Choroid plexus epithelial cell (primary cell): Measurements from ENCODE around the gene LRRC4C.

Experiments
- DNase-seq: peaks from one replicate; pipeline ENCODE4 v3.0.0-alpha.2; 2010; ENCODE audit warnings: low read depth
- H3K4me3 ChIP-seq: 2 replicates; pipeline ENCODE4 v1.5.1; 2011; ENCODE audit warnings: low read depth, mild to moderate bottlenecking, control low read depth, low read length, moderate library complexity
- TF ChIP-seq, protein P1 (sequence below): conservative IDR thresholded peaks from 2 replicates; pipeline ENCODE4 v1.5.1; 2011; ENCODE audit warnings: low read depth, mild to moderate bottlenecking, control low read depth, inconsistent platforms, low read length, moderate library complexity

Gene LRRC4C

DNA sequence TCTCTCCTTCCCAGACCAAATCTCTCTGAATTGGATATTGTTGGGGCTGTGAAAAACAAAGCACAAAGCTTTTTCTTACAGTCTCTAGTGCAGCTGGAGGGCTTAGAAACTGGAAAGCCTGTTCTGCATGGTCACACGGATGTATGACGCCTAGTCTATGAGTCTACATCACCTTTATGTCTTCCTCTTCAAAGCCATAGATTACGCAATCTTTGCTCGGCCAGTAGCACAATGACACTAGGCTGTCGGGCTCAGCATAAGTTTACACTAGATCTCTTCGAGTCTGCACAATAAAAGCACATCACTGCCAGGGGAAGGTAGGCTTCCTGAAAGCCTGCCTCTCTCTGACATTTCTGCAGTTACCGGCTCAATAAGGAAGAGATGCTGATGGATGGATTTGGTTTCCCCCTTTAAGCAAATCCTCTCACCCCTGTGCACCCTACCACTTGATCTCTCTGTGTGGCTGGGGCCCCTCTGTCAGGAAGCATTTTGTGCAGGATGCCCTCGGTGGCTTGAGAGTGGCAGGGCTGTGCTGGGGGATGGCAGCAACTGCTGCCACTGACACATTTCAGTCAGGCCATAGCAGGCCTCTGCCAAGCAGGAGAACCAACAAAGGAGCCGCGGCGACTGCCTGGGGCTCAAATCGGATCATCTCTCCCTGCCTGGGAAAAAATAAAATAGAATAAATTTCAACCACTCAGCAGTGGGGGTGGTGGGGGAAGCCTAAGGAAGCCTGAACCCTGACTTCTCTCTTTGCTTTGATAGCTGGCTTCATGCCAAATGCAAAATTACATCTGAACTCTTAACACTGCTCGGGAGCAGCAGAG is 1272.8 kb downstream of the LRRC4C start:
- TF ChIP-seq, protein P1, sequence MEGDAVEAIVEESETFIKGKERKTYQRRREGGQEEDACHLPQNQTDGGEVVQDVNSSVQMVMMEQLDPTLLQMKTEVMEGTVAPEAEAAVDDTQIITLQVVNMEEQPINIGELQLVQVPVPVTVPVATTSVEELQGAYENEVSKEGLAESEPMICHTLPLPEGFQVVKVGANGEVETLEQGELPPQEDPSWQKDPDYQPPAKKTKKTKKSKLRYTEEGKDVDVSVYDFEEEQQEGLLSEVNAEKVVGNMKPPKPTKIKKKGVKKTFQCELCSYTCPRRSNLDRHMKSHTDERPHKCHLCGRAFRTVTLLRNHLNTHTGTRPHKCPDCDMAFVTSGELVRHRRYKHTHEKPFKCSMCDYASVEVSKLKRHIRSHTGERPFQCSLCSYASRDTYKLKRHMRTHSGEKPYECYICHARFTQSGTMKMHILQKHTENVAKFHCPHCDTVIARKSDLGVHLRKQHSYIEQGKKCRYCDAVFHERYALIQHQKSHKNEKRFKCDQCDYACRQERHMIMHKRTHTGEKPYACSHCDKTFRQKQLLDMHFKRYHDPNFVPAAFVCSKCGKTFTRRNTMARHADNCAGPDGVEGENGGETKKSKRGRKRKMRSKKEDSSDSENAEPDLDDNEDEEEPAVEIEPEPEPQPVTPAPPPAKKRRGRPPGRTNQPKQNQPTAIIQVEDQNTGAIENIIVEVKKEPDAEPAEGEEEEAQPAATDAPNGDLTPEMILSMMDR, result no peak
- DNase-seq, result no peak
- no peak overlapping the region for H3K4me3 ChIP-seq

DNA sequence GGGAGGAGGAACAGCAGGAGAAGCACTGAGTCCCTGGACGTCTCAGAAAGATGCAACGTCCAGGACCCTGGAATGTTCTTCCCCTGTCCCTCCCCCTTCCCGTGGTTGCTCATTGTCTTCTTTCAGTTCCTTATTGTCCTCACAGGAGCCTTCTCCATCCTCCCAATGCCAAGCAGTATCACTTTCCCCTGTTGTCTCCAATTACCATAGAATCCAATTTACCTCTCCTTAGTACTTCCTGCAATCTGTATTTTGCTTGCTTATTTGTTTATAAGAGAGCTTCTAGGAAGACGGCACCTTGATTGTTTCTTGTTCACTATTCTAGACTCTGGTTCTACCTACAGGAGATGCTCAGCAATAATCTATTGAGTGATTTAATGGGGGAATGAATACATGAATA is 1273.7 kb downstream of the LRRC4C start:
- TF ChIP-seq, protein P1, result no peak
- DNase-seq, result no peak

DNA sequence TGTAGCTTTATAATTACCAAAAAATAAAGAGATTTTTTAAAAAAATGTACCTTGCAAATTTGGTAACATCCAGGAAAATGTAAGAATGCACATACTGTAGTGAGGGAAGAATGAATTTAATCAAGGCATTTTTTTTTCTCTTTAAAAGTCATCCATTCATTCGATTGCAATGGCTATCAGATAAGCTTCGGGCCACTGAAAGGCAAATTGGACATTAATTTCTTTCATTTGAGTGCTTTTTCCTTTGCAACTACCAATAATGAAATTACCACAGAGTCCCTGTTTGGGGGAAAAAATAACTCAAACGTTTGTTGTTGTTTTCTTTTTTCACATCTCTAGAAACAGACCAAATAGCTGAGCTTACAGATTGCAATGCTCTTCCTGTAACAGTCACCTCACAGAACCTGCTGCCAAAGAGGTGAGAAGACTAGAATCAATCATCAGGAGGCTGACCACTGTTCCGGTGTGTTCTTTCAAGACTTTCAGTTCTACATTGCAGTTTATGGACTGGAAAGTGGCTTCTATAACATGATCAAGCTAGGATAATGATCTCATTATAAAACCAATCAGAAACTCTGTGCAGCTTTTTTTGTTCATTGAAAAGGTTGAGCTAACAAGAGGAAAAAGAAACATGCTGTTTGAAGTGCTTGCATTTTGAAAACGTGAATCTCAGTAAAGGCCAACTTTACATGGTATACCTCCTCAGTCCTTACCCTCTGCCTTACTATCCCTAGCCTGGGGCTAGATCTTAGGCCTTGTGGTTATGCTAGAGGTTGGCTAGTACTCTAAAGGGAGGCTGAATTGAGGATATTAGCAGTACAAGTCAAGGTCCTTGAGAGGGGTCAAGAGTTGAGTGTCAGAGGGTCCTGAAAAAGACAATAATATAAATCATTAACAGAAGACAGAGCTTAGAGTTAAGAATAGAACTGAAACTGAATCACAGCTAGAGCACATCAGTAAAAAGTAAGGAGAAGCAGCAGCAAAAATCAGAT is 1276.1 kb downstream of the LRRC4C start:
- no peak overlapping the region for H3K4me3 ChIP-seq
- no peak for DNase-seq
- TF ChIP-seq, protein P1, result no peak

More for the DNA sequence above, 1273.7 kb downstream of the LRRC4C start:
- no peak overlapping the region for H3K4me3 ChIP-seq

DNA sequence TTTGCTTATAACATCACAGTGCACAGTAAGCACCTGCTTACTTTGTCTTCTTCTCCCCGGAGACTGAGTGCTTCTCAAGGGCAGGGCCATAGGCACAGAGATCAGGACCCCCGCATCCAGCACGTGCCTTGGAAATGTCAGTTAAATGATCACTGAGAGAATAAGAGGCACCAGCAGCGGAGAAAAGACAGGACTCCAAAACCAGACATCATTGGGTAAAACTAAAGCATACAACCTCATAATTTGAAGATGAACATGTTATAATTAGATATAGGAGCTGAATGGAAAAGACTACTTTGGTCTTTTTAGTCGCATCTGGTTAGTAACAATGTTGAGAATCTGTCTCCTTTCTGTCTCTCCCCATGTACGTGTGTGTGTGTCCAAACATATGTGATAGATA is 1279.9 kb downstream of the LRRC4C start:
- no peak overlapping the region for H3K4me3 ChIP-seq
- TF ChIP-seq, protein P1, result no peak
- DNase-seq, result no peak

DNA sequence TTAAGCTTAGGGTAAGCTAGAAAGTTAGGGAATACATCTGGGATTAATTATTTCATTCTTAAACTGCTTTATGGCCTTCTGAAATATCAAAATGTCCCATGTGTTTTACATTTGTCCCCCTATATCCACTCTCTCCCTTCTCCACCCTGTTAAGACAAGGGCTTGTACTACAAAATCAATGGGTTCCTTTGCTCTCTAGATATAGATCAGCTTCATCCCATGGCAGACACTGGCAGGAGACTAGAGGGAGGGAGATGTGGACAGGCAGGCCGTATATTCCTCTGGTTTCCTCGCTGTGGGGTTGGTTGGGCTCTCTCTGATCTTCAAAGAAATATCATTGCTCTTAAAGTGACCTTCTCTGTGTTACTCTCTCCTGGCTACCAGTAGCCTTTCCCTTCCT is 1281.0 kb downstream of the LRRC4C start:
- TF ChIP-seq, protein P1, result no peak

DNA sequence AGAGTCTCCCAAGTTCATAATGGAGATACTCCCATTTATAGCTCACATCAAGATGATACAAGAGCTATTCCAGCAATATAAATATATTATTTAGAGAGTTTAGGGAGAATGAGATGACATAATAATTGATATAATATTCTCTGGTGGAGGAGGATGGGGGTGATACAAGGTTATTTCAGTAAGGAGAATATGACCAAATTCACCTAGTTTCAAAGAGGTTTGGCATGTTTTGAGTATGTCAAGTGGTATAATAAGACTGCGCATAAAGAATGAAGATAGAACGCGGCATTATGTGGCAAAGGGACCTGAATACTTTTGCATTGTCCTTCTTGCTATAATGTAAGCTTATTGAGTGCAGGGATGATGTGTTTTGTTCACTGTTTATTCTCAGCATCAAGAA is 1283.5 kb downstream of the LRRC4C start:
- no peak for DNase-seq
- TF ChIP-seq, protein P1, result no peak
- H3K4me3 ChIP-seq, result no peak overlapping the region

More for the DNA sequence above, 1281.0 kb downstream of the LRRC4C start:
- no peak for DNase-seq
- H3K4me3 ChIP-seq, result no peak overlapping the region
